T-helper 2 cell treated with Interferon-gamma antibody and Interleukin-4, amounts not matched to agents 100 ng/mL and 5 ng/mL, for 36 hours (primary cell): ENCODE results near the gene PLB1. TPM values are rescaled to one million over a fixed set of nuclear protein-coding genes. Genes with fewer than 3 reads are reported as not detected.

Experiments used
- intact Hi-C: fragments of 100-400 bp; cut with micrococcal nuclease; formaldehyde crosslinking; loops from one replicate; pipeline ENCODE4 v1.15.1; 2023
- total RNA-seq: library from RNA; stranded (reverse); gene quantifications from 2 replicates; pipeline ENCODE4 v1.2.3, GENCODE V29; 2022

Gene PLB1
- total RNA-seq, 1 donor from 2014 or later, result 2.0 TPM

DNA sequence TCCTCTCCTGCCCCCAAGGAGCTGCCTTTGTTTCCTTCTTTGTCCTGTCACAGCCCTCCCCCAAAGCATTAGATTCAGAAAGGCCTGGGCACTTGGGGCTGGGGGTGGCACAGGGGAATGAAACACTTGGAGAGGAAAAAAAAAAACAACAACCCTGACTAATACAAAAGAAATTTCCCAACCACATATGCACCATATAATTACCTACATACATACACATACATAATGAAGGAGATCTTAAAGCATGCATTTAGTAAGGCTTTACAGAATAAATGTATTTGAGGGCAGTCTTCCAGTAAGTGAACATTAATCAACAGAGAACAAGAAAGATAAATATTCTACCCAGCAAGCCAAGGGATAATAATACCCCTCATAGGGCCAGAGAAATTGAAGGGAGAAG lies 185.7 kb downstream of the PLB1 start:
- intact Hi-C loops, result loop anchor here (1.0 to 2.0 kb wide), 2 partner anchors 67 to 70 kb away; partner anchors contain the start of gene PPP1CB

DNA sequence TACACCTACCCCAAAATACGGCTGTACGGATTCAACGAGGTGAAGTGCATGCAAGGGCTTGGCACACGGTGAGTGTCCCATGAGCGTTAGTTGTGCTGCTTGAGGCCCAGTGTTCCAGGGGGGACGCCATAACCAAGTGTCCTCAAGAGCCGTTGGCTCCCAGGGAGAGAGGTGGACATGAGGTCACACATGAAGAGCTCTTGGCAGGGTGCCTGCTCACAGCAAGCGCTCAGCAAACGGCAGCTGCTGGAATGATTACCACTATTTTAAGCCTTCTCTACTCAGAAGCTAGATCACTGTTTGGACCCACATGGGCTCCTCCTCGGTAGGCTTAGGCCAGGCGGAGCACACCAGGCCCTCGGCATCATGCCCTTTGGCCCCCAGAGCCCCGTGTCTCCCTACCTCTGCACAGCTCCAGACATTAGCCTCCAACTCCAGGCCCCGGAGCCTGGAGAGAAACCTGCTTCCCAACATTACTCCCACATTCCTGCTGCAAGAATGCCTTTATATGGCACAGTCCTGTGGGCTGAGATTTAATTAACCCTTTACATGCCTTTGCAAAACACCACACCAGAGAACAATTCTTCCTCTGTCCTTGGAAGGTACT lies 187.3 kb downstream of the PLB1 start:
- intact Hi-C loops, result no loop called here

DNA sequence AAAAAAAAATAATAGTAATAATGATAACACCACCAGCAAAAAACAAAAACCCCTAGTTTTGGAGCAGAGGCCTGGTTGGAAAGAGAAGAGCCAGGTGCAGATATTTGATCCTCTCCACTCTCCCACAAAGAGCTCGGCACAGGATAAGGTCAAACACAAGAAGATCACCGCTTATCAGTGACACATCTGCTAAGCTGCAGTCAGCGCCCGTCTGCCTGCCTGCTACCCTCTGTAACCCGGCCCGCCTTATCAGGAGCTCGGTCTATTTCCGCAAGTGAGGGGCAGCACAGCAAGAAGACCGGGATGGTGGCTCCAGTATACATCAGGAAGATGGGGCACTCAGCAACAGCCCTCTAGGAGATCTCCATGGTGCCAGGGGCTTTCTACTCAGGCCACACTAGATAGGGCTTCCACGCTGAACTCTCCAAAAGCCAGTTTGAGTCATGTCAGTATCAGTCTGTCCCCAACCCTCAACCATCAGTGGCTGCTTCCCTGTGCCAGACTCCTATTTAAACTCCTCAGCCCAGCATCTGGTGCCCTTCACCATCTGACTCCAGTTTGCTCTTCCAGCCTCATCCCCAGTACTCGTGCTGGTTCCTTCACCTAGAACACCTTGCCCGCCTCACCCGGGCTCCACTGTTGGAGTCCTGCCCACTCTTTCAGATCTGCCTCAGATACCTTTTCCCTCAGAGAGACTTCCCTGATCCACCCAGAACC lies 188.4 kb downstream of the PLB1 start:
- intact Hi-C loops, result no loop called here

DNA sequence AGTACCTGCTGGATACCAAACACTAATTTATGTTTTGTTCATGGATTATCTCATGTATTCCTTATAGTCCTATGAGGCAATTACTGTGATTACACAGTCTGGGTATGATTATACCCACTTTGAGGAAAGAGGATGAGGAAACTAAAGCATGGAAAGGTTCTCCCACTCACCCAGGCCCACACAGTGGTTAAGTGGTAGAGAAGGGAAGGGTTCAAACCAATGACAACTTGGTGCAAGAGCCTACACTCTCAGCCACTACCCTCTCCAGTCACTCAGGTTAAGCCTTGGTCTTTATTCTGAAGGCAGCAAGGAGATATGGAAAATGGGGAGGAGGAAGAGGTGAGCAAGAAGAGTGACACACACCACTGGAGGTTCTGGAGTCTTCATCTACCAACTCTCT lies 191.3 kb downstream of the PLB1 start:
- intact Hi-C loops, result no loop called here

DNA sequence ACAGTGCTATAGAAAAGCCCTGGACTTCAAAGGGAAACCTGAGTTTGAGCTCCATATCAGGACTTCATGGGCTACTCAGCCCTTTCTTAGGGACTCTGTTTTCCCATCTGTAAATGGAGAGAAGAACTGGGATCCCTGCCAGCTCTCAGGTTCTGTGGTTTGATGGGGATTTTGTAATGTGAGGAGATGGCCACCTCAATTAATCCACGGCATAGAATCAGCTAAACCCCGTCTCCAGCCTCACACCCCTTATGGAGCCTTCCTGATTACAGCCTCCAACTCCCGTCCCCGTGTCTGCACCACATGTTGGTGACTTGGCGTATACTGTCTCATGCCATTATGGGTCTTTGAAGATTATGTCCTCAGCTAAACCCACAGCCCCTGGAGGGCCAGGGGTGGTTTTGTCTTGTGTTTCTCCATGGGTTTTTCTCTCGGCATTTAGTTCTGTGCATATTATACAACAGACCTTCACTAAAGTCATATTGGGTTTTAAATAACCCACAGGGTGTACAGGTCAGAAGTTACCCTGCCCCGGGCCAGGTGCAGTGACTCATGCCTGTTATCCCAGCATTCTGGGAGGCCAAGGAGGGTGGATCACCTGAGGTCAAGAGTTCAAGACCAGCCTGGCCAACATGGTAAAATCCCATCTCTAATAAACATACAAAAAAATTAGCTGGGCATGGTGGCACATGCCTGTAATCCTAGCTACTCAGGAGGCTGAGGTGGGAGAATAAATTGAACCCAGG lies 192.0 kb downstream of the PLB1 start:
- intact Hi-C loops, result no loop called here

DNA sequence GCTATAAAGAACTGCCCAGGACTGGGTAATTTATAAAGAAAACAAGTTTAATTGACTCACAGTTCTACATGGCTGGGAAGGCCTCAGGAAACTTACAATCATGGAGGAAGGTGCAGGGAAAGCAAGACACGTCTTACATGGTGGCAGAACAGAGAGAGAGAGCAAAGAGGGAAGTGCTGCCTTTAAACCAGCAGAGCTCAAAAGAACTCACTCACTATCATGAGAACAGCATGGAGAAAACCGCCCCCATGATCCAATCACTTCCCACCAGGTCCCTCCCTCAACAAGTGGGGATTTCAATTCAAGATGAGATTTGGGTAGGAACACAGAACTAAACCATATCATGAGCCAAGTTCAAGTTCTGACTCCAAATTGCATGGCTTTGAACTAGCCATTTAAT lies 193.0 kb downstream of the PLB1 start:
- intact Hi-C loops, result no loop called here

DNA sequence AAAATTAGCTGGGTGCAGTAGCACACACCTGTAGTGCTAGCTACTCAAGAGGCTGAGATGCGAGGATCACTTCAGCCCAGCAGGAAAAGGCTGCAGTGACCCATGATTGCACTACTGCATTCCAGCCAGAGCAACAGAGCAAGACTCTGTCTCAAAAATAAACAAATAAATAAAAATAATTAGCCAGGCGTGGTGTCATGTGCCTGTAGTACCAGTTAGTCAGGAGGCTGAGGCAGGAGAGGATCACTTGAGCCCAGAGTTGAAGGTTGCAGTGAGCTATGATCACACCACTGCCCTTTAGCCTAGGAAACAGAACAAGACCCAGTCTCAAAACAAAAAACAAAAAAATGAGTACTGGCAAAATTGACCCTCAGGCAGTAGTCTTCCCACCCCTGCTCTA lies 193.9 kb downstream of the PLB1 start:
- intact Hi-C loops, result no loop called here

DNA sequence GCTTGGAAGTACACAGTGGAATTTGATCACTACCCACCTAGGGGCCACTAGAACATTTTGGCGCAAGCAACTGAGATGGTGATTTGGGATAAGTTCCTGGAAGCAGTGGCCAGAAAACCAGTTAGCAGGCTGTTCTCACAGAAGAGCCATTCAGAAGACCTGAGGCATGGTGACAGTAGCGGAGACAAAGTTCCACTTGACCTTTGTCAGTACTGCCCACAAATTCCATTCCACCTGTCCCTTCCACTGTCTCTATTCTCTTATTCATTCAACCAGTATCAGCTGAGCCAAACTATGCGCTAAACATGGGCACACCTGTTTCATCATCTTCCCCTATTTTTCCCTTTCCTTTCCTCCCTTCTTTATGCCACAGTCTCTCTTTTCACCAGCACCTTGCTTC lies 196.6 kb downstream of the PLB1 start:
- intact Hi-C loops, result no loop called here

DNA sequence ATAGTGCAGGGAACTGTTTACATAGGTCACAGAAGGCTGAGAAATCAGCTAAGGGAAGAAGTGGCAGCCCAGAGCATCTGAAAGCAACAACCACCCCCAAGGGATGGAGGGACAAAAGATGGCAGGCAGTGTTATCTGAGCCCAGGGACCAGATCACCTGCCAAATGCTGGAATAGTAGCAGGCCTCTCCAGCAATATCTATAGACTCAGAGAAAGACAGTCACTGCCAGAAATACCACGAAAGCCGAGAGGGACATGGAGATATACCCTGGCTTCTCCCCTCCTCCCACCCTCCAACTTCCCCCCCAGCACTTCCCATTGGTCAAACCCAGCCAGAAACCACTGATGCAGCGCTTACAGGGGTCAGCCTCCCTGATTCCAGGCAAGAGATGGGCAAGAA lies 197.4 kb downstream of the PLB1 start:
- intact Hi-C loops, result no loop called here

Other genes with a start within 250 kb of the PLB1 start
- 29.6 and 30.5 TPM in 2 replicates for gene FOSL2, start 103.2 kb upstream of the PLB1 start, total RNA-seq